HG02798 (cell line): Measurements from ENCODE around the gene SLC6A15.

Experiments
- ATAC-seq: cut with Tn5 transposase; IDR thresholded peaks from one replicate; pipeline ENCODE4 v1.9.1; 2021; ENCODE audit warnings: mild to moderate bottlenecking; ENCODE audit not compliant: unreplicated experiment, poor library complexity

Gene SLC6A15

DNA sequence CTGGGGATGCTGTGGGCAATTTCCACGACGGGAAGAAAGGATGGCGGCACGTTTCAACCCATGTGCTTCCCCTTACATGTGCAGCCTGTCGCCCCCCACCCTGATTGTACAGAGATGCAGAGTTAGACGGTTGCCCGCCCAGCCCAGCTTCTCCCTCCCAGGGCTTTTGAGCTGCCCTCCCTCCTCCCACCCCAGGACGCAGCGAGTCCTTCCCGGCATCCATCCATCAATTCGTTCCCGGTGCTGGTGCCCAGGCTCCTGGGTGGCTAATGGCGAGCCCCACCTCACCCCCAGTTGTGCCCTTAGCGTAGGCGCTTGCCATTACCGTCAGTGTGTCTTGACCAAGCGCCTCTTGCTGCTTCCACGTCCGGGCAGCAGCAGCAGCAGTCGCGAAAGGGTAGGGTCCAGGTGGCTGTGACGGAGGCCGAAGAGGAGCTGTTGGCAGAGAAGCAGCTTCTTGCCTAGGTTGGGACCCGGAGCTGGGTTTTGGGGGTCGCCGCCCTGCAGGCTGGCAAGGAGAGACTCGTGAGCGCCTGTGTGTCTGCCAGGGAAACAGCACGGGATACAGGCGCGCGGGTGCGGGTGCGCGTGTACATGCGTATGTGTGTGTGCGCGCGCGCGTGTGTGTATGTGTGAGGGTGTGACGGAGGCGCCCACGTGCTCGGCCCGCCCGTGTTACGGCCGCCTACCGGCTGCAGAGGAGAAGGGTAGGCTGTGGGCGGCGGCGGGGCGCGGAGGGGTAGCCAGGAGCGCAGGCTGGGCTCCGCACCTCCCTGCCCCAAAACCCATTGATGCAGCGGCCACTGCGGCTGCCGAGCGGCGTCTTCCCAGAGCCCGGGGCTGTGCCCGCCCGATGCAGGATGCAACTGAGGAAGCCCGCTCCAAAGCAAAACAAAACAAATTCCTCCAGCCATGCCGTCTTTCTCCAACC, at the start of gene SLC6A15:
TSS of gene SLC6A15 (minus strand) at position 602 of the 931 bp plus-strand sequence. CDS start 20,679 bp downstream, outside the sequence.
- no peak for ATAC-seq

DNA sequence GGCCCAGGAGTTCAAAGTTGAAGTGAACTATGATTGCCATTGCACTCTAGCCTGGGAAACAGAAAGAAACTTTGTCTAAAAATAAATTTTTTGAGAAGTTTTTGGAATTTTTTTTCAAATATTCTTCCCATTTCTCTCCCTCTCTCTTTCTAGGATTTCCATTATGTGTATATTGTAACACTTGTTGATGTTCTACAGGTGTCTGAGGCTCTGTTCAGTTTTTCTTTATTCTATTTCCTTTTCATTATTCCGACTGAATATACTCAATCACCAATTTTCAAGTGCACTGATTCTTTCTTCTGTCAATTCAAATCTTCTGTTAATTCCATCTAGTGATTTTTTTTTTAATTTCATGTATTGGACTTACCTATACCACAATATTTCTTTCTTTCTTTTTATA, 48.3 kb upstream of the SLC6A15 start:
- no peak for ATAC-seq

DNA sequence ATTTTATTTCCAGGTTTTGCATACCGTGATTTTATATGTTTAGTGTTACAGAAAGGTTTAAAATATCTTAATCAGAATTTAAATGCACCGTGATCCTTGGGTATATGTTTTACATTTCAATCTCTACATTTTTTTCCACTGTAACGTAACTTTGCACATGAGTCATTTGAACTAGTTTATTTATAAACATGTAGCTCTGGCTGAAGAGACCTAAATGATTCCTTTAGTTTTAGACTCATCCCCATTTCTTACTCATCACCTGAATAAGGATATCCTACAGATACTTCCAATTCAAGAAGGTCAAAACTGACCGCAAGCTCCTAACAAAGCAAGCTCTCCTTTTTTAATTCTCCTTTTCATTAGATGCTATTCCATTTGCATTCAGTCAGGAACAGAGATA, 42.7 kb upstream of the SLC6A15 start:
- no peak for ATAC-seq

DNA sequence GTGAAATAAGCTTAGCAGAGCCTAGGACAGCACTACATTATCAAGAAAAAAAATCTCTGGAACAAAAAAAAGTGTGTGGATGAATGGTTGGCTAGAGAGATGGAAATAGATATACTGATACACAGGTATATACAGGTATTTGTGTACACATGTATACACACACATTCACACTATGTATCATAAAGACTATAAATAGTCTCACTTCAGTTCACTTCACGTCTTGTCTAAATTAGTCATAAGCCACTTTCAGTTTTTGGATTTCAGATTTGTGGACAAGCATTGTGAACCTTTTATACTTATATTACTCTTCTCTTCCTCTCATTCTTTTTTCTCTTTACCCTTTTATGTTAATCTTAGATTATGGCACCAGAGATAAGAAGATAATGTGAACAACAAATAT, 41.8 kb upstream of the SLC6A15 start:
- no peak for ATAC-seq

DNA sequence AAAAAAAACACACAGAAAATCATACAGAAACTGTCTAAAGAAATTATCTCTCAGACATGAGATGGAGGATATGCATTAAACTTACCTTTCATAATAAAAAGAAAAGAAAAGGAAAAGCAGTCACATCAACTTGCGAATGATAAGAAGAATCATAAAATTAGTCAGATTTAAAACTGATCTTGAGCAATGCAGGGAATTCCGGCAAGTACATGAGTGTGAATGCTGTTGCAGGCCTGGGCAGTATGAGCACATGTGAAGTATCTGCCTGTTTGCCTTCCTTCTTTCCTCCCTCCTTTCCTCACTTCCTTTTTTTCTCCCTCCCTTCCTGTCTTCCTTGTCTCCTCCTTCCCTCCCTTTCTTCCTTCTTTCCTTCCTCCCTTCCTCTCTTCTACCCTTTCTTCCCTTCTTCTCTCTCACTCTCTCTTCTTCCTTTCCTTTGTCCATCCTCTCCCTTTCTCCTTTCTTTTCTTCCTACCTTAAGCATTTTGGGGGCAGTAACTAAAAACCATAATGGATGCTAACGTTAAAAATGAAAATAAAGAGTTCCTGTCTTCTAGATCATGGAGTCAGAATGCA, 38.5 kb upstream of the SLC6A15 start:
- ATAC-seq, result no peak

DNA sequence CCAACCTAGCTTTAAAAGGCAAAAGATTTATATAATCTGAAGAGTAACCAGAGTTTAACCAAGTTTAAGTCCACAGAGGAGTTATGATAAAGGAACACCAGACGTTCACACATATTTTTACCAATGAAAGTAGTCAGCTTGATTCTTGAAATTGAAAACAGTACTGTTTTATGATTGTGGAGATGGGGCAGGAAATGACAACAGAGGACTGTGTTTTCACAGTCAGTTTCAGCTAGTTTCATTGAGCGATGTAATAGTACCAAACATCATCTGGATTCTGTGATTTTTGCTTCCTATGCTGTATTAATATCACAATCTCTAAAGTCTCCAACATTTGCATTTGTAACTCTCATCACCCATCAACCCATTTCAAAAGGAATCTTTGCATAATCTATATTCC, 34.2 kb upstream of the SLC6A15 start:
- no peak for ATAC-seq

DNA sequence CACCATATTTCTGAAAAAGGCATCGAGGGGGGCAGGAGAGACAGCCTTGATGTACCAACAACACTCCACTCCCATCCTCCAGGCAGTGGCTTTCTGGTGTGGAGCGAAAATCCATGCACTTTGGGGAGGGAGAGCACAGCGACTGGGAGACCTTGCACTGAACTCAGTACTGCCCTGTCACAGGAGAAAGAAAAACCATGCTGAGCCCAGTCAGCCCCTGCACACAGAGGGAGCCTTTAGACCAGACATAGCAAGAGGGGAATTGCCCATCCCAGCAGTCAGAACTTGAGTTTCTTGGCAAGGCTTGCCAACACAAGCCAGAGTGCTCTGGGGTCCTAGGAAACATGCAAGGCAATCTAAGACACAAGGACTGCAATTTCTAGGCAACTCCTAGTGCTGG, 24.8 kb upstream of the SLC6A15 start:
- no peak for ATAC-seq

DNA sequence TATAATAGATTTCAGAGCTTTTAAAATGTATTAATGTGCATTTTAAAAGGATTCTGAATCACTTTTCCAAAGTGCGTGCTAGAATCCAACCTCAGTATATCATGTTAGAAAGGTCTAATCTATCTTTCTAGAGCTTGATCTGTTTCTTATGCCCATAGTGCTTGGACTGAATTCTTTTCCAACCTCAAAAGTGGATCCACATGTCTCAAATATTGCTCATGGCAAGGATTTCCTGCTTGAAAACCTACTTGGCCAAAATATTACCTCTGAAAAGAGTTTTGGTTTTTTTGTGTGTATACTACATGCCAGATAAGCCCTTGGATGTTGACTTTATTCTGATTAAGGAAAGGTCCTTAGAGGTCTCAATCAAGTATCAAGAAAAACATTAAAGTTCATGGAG, 16.9 kb upstream of the SLC6A15 start:
- ATAC-seq, result no peak

DNA sequence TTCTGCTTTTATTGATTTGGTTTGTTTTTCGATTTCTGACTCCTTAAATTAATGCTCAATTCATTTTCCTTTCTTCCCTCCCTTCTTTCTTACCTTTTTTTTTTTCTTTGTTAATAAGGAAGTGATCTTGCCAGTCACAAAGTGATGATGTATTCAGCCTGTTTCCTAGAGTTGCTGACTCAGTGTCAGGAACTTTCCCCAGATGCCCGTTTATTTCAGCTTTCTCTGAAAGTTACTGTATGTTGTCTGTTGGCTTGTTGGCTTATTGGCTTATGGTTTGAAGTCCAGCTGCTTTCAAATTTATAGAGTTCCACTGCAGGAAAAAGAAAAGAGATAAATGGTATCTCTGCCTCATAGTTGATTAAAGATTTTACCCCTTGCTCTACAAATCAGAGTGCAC, 12.4 kb upstream of the SLC6A15 start:
- no peak for ATAC-seq

DNA sequence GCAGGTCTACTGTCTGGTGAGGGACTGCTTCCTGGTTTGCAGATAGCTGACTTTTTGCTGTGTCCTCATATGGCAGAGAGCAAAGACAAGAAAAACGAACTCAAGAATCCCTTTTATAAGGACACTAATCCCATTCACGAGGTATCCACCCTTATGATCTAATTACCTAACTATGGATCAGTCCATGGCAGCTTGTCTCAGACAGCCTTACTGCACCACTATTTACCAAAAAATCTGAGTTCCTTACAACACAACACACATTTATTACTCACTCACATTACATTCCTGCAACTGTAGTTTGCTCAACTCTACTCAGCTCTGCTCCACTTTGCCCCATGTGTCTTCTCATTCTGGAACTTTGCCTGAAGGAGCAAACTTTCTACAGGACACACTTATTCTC, 10.1 kb upstream of the SLC6A15 start:
- no peak for ATAC-seq

DNA sequence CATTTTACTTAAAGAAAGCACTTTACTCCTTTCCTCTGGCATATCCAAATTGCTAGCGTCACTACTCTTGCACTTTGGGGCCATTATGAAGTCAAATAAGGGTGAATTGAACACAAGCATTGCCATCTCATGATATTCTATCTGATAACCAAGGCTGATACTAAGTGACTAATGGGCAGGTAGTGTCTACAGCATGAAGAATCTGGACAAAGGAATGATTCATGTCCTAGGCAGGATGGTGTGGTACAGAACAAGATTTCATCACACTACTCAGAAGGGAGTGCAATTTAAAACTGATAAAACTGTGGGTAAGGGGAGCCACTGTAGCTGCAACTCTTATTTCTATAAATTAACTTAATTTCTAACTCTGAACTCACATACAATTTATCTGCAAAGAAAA, 7.7 kb upstream of the SLC6A15 start:
- ATAC-seq, result no peak

DNA sequence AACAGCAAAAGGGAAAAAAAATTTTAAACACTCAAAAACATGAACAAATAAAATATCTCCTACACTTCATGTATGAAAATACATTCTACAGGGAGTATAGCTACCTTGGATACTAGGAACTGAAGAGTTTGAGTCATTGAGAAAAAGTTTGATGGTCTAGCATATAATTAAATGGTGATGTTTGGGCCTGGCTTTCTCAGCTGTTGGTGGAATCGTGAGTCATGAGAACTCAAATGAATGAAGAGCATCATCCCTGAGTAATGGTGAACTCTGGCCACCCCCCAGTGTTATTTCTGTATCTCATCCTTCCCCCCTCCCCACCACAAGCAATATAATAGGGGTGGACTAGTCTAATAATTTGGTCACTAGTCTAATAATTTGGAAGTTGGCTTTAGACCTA, 6.7 kb upstream of the SLC6A15 start:
- ATAC-seq, result no peak

DNA sequence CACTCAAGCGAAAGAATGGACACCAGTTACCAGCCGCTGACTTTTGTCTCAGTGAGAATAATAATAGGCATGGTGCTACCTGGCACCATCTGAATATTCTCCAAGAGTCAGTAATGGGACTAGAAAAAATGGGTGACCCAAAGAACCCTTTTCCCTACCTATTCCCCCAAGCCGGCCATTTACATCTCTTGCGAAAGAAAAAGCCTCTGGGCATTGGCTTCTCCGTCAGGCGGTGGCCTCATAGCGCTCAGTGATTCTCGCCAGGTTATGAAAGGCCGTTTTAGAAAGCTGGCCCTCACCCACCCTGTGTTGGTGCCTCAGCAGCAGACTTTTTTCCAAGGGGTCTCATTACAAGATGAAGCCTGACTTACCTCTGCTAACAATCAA, 523 bp upstream of the SLC6A15 start:
- ATAC-seq, result no peak

DNA sequence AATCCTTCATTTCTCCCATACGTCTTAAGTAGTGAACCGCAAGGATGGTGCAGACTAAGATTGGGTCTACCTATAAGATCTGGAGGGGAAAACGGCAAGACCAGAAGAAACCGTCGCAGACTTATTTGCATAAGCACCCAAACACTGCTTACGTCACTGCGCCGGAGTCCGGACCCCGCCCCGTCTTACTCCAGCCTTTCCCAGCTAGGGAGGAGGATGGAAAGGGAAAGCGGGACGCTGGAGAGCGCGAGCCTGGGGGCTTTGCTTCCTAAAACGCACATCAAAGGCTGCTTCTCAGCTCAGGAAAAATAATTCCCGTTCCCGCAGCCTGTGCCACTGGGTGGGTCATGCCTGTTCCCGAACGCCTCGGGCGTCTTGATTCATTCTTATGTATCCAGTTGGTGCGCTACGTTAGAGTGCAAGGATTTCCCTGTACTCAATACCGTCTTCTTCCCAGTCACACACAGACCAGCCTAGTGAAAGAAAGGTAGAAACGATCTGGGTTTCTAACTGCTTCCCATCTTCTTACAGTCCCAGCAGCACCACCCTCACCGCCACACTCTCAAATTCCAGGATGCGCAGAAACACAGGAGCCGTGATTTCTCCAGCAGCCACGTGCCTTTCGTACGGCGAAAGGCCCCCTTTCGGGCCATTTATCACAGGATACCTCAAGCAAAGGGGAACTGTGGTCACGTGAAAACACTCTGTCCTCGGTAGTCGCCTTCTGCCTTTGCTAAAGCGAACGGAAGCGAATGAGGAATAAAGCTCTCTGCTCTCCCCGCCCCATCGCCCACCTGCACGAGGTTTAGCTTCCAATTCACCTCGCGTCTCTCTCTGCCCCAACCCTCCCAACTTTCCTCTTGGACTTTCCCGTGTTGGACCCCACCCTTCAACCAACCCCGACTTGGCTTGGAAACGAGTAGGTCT, 1.1 kb downstream of the SLC6A15 start:
- ATAC-seq, result no peak

DNA sequence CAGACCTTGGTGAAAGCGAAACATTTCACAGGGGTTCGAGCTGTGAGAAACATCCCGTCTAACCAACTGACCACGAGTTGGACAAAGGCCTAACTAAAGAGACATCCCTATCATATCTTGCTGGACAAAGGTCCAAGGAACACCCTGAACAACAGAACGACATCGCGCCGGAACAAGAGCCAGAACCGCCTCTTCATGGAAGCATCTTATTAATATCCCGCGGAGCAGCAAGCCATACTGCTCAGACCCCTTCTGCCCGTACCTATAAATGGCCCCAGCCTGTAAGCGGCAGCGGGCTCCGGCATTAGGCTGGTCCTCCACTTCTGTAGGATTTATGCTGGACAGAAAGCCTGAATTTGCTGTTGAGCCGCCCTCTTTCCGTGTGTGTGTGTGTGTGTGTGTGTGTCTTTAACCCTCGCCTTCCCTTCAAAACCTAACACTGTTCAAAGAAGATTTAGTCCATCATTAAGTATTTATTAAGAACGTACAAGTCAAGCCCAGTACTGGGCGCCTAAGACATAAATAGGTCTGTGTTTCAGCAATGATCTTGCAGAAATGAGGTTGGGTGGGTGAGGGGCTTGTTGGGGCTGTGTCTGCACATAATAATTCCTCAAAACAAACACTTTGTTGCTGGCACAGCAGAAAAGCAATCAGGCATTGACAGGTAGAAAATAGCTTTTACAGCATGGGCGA, 1.9 kb downstream of the SLC6A15 start:
- no peak for ATAC-seq

DNA sequence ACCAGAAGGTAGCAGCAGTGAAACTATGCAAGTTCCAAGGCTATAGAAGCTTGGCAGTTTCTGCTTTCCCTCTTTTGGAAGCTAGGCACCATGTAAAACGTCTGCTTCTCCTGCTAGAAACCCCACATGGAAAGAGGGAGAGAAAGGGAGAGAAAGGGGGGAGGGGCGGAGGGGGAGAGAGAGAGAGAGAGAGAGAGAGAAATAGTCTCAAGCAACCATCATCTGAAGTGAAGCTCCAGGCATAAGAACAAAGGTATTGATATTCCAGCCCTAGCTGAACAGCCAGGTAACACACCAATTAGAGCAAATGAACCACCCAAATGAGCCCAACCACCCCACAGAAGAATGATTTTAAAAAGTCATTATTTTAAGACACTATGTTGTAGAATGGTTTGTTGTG, 8.5 kb downstream of the SLC6A15 start:
- no peak for ATAC-seq

DNA sequence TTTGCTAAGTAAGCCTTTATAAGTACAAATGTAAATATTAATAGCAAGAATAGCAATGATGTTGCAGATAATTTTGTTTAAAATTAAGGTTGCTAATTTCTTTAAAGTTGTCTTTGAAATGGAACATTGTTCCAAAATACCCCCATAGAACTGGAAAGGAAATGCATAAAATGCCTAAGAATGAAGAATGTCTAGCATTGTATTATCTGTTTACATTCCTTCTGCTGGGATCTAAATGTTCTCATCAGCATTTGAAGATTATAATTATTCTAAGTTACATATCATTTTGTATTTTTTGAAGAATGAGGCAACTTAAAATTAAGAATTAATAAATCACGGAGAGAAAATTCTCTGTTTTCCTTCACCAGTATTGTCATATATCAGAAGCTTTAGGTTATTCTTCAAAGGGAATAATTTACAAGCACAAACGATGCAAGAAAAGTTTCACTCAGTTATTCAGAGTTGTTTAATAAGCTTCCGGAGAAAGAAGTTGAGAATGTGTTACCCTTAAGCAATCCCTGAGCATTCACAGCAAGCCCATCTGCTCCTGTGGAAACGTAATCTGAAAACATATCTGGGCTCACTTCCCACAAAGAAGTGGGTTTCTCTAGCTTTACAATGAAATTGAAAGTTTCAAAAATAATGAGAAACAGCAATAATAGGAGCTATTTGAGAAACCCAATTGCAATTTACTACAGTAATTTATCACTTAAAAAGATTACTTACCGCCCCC, 21.3 kb downstream of the SLC6A15 start:
- no peak for ATAC-seq

DNA sequence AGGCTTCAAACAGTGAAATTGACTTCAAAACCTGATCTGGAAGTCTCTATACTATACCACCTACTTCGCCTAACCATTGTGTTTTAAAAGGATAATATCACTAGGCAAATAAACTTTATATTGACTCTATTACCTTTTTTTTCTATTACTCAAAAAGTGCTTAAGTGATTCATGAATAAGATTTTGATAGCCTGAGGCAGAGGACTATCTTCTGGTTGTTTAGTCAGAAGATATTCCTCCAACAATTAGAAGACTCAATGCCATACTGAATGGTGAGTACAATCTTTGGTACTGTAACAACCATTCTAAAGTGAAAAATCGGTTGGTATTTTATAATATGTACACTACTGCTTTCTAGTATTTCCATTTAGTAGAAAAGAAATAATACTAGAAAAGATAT, 22.8 kb downstream of the SLC6A15 start:
- no peak for ATAC-seq

DNA sequence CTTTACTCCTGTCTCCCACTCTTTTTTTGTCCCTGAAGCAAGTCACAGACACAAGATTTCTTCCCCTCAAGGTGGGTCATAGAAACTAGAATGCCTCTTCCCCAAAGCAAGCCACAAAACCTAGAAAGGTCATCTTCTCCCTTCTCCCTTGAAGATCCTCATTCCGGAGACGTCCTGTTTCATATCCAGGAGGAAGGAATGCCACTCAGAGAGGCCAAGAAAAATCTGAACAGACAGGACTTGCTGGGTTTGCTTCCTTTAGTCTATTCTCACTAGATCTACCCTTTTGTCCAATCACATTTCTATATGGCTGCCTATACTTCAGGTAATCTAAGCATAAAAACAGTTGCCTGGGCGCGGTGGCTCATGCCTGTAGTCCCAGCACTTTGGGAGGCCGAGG, 23.7 kb downstream of the SLC6A15 start:
- no peak for ATAC-seq

DNA sequence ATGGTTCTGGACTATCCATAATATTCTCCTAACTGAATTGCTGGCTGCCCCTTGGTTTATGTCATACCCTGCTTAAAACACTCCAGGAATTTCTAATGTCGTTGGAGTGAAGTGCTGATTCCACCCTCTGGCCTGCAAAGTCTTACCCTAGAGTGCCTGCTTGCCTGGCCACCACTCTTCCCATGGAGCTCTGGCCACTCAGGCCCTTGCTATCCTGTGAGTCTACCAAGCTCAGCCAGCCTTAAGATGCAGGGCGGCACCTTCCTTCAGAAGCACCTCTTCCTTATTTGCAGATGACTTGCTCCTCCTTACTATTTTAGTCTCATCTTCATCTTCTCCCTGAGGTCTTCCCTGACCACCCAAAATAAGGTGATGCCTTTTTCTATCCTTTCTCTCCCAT, 35.3 kb downstream of the SLC6A15 start:
- ATAC-seq, result no peak
